GM23338 (cell line): Measurements from ENCODE around the gene COMMD4. TPM values are rescaled to one million over a fixed set of nuclear protein-coding genes. Genes with fewer than 3 reads are reported as not detected.

Source experiments
- ATAC-seq: fragments of 200-7000 bp; cut with Tn5 transposase; 3 replicates; pipeline ENCODE4 v1.9.1; 2020
- DNase-seq: peaks from one replicate; pipeline ENCODE4 v3.0.0-alpha.2; 2015; ENCODE audit warnings: low spot score
- H2AFZ ChIP-seq: fragments of 200-600 bp; sonication (generic); 2 replicates; pipeline ENCODE4 v1.8.0; 2016; ENCODE audit warnings: antibody characterized with exemption, mild to moderate bottlenecking, moderate library complexity
- H3F3A ChIP-seq: fragments of 200-600 bp; sonication (generic); replicated peaks from 2 replicates; pipeline ENCODE4 v1.8.0; 2017; ENCODE audit warnings: antibody characterized with exemption, mixed run types, low read depth
- H3K27ac ChIP-seq: fragments of 200-600 bp; sonication (generic); 2 replicates; pipeline ENCODE4 v1.6.1; 2016; ENCODE audit warnings: low read depth
- H3K27me3 ChIP-seq: fragments of 200-600 bp; sonication (generic); 2 replicates; pipeline ENCODE4 v1.8.0; 2016; ENCODE audit warnings: mild to moderate bottlenecking, mixed run types, moderate library complexity; ENCODE audit not compliant: insufficient read depth
- H3K36me3 ChIP-seq: fragments of 200-600 bp; sonication (generic); 2 replicates; pipeline ENCODE4 v1.8.0; 2016; ENCODE audit warnings: mild to moderate bottlenecking; ENCODE audit not compliant: insufficient read depth
- H3K4me1 ChIP-seq: fragments of 200-600 bp; sonication (generic); 2 replicates; pipeline ENCODE4 v1.8.0; 2016; ENCODE audit warnings: mild to moderate bottlenecking, moderate library complexity; ENCODE audit not compliant: insufficient read depth
- H3K4me2 ChIP-seq: fragments of 200-600 bp; sonication (generic); 2 replicates; pipeline ENCODE4 v1.7.1; 2017; ENCODE audit warnings: mixed run types
- H3K4me3 ChIP-seq: fragments of 200-600 bp; sonication (generic); 2 replicates; pipeline ENCODE4 v1.6.1; 2016; ENCODE audit warnings: mixed run types
- H3K79me2 ChIP-seq: fragments of 200-600 bp; sonication (generic); replicated peaks from 2 replicates; pipeline ENCODE4 v1.8.0; 2017; ENCODE audit warnings: mild to moderate bottlenecking; ENCODE audit not compliant: insufficient read depth
- H3K9me2 ChIP-seq: fragments of 200-600 bp; sonication (generic); 2 replicates; pipeline ENCODE4 v1.8.0; 2017; ENCODE audit not compliant: insufficient read depth
- H4K20me1 ChIP-seq: fragments of 200-600 bp; sonication (generic); replicated peaks from 2 replicates; pipeline ENCODE4 v1.8.0; 2017; ENCODE audit warnings: mild to moderate bottlenecking; ENCODE audit not compliant: insufficient read depth
- H3K27ac Mint-ChIP-seq: 2 replicates; pipeline ENCODE4 v1.8.0; 2020; ENCODE audit warnings: inconsistent platforms, mild to moderate bottlenecking, moderate library complexity, mixed read lengths
- H3K27me3 Mint-ChIP-seq: 3 replicates; pipeline ENCODE4 v1.8.0; 2022; ENCODE audit warnings: low read depth, mild to moderate bottlenecking, moderate library complexity, mixed read lengths, inconsistent platforms; ENCODE audit not compliant: insufficient read depth, poor library complexity
- H3K36me3 Mint-ChIP-seq: 3 replicates; pipeline ENCODE4 v1.8.0; 2021; ENCODE audit warnings: low read depth, mild to moderate bottlenecking, inconsistent platforms, moderate library complexity, mixed read lengths
- H3K4me1 Mint-ChIP-seq: 3 replicates; pipeline ENCODE4 v1.8.0; 2020; ENCODE audit warnings: mild to moderate bottlenecking, inconsistent platforms, mixed read lengths
- H3K4me3 Mint-ChIP-seq: 3 replicates; pipeline ENCODE4 v1.8.0; 2021; ENCODE audit warnings: moderate library complexity, mild to moderate bottlenecking, inconsistent platforms, mixed read lengths
- H3K9me3 Mint-ChIP-seq: 3 replicates; pipeline ENCODE4 v1.8.0; 2020; ENCODE audit warnings: moderate library complexity, mild to moderate bottlenecking, inconsistent platforms, mixed read lengths
- EZH2 ChIP-seq: fragments of 200-600 bp; sonication (generic); IDR thresholded peaks from one replicate; pipeline ENCODE4 v1.8.0; 2017; ENCODE audit warnings: antibody characterized with exemption, mild to moderate bottlenecking, low read depth; ENCODE audit not compliant: unreplicated experiment
- JUNB ChIP-seq: IDR thresholded peaks from one replicate; pipeline ENCODE4 v1.6.1; 2016; ENCODE audit warnings: antibody characterized with exemption; ENCODE audit not compliant: unreplicated experiment
- POLR2AphosphoS5 ChIP-seq: IDR thresholded peaks from 2 replicates; pipeline ENCODE4 v1.6.1; 2016; ENCODE audit warnings: antibody characterized with exemption, low read depth
- STAT1 ChIP-seq: IDR thresholded peaks from one replicate; pipeline ENCODE4 v1.6.1; 2016; ENCODE audit warnings: antibody characterized with exemption; ENCODE audit not compliant: unreplicated experiment
- ZNF114 ChIP-seq: fragments of 250-450 bp; sonication (Bioruptor Pico); IDR thresholded peaks from 2 replicates; pipeline ENCODE4 v1.5.0; 2020; ENCODE audit warnings: mild to moderate bottlenecking, moderate library complexity
- ZNF331 ChIP-seq: fragments of 250-450 bp; sonication (Bioruptor Pico); IDR thresholded peaks from 2 replicates; pipeline ENCODE4 v1.5.0; 2020; ENCODE audit warnings: low read depth, mild to moderate bottlenecking, moderate library complexity
- polyA plus RNA-seq: library from polyadenylated mRNA; unstranded; fragments of >200 nt; fragmentation: Nextera tagmentation; extraction: Ambion mirVana; gene quantifications from 2 replicates; pipeline ENCODE4 v1.2.1, GENCODE V29; 2016
- total RNA-seq: library from RNA; depleted of rRNA; stranded (reverse); fragments of >200 nt; shearing (Covaris generic); gene quantifications from 2 replicates; pipeline ENCODE4 v1.2.3, GENCODE V29; 2014
- TF ChIP-seq, protein P1 (sequence below): IDR thresholded peaks from one replicate; pipeline ENCODE4 v1.6.1; 2018; ENCODE audit warnings: antibody characterized with exemption; ENCODE audit not compliant: unreplicated experiment
- TF ChIP-seq, protein P2 (sequence below), 2 experiments: fragments of 200-600 bp in 1 of 2; sonication (generic) in 1 of 2; conservative IDR thresholded peaks; 2 replicates each; pipeline versions ENCODE4 v1.5.1 to v1.6.1; 2016 to 2017; ENCODE audit warnings: antibody characterized with exemption in 2 of 2, low read depth in 2 of 2, mild to moderate bottlenecking in 2 of 2, moderate library complexity in 1 of 2
- TF ChIP-seq, protein P3 (sequence below): IDR thresholded peaks from 2 replicates; pipeline ENCODE4 v1.6.1; 2016; ENCODE audit warnings: antibody characterized with exemption

COMMD4 gene
- total and polyA plus RNA-seq, 2 experiments from 2014 or later = 131 TPM

DNA sequence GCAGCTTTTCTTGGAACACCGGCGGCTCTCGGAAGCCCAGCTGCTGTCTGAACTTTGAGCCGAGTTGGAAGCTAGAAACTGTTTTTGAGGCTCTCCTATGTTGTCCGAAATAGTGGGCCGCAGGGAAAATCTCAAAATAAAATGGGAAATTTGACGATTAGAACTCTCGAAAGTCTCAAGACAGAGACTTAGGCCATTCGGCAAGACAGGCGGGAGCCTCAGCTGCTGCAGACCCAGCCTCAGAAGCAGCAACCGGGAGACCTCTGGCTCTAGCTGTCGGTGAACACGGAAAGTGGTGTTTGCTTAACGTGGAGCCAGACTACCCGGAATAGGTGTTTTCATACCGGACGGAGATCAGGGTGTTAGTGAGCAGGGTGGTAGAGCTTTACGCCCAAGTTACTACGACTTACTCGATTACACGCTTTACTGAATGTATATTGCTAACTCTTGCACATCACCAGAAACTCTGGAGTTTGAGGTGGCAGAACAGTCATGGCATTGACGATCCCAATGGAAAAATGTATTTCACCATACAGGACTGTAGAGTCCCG is 32.9 kb downstream of the COMMD4 start (continued):
- TF ChIP-seq STAT1 (no peak), JUNB (no peak), EZH2 (no peak), ZNF331 (no peak), POLR2AphosphoS5 (no peak)
- TF ChIP-seq, protein P1, sequence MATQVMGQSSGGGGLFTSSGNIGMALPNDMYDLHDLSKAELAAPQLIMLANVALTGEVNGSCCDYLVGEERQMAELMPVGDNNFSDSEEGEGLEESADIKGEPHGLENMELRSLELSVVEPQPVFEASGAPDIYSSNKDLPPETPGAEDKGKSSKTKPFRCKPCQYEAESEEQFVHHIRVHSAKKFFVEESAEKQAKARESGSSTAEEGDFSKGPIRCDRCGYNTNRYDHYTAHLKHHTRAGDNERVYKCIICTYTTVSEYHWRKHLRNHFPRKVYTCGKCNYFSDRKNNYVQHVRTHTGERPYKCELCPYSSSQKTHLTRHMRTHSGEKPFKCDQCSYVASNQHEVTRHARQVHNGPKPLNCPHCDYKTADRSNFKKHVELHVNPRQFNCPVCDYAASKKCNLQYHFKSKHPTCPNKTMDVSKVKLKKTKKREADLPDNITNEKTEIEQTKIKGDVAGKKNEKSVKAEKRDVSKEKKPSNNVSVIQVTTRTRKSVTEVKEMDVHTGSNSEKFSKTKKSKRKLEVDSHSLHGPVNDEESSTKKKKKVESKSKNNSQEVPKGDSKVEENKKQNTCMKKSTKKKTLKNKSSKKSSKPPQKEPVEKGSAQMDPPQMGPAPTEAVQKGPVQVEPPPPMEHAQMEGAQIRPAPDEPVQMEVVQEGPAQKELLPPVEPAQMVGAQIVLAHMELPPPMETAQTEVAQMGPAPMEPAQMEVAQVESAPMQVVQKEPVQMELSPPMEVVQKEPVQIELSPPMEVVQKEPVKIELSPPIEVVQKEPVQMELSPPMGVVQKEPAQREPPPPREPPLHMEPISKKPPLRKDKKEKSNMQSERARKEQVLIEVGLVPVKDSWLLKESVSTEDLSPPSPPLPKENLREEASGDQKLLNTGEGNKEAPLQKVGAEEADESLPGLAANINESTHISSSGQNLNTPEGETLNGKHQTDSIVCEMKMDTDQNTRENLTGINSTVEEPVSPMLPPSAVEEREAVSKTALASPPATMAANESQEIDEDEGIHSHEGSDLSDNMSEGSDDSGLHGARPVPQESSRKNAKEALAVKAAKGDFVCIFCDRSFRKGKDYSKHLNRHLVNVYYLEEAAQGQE = no peak
- TF ChIP-seq, protein P2, sequence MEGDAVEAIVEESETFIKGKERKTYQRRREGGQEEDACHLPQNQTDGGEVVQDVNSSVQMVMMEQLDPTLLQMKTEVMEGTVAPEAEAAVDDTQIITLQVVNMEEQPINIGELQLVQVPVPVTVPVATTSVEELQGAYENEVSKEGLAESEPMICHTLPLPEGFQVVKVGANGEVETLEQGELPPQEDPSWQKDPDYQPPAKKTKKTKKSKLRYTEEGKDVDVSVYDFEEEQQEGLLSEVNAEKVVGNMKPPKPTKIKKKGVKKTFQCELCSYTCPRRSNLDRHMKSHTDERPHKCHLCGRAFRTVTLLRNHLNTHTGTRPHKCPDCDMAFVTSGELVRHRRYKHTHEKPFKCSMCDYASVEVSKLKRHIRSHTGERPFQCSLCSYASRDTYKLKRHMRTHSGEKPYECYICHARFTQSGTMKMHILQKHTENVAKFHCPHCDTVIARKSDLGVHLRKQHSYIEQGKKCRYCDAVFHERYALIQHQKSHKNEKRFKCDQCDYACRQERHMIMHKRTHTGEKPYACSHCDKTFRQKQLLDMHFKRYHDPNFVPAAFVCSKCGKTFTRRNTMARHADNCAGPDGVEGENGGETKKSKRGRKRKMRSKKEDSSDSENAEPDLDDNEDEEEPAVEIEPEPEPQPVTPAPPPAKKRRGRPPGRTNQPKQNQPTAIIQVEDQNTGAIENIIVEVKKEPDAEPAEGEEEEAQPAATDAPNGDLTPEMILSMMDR (conservative IDR thresholded peaks at IDR 0.05; ENCODE audit: low read depth in 2 of 2) = no peak

DNA sequence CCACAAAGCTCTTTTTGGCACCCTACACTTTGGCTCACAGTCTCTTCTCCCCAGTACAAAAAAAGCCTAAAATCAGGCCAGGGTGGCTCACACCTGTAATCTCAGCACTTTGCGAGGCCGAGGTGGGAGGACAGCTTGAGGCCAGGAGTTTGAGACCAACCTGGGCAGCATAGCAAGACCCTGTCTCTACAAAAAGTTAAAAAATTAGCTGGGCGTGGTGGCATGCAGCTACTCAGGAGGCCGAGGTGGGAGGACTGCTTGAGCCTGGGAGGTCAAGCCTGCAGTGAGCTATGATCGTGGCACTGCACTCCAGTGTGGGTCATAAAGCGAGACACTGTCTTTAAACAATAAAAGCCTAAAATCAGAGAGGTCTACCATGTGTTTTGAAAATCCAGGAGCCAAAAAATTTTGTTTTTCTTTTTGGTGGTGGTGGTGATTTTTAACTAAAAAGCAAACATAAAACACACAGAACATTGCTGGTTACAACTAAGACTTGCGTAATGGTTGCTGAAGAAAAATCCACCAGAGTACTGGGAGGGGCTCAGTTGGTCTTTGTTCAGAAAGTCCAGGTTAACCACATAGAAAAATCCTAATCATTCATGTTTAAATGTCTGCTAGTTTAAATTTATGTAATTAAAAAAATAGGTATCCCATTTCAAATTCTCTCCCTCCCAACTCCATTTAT is 34.2 kb downstream of the COMMD4 start:
- peaks cover 16% of the 10 kb centered on the region for H4K20me1 ChIP-seq
- H3F3A ChIP-seq = peaks cover 33% of the 10 kb centered on the region; the same call in 1 of the 2 replicates
- ATAC-seq (no peak), DNase-seq (no peak)
- Mint-ChIP-seq H3K27me3 (peaks cover 11% of the 10 kb centered on the region), H3K4me3 (peak overlapping the region; percentile 89), H3K36me3 (peaks cover 65% of the 10 kb centered on the region), H3K4me1 (peaks cover 12% of the 10 kb centered on the region), H3K9me3 (no peaks in the 10 kb centered on the region; the same call in 2 of the 3 replicates), H3K27ac (peak overlapping the region; percentile 98; the same call in 1 of the 2 replicates)
- H3K9me2 ChIP-seq = no peaks in the 10 kb centered on the region
- no peak for TF ChIP-seq POLR2AphosphoS5
- TF ChIP-seq, protein P3, sequence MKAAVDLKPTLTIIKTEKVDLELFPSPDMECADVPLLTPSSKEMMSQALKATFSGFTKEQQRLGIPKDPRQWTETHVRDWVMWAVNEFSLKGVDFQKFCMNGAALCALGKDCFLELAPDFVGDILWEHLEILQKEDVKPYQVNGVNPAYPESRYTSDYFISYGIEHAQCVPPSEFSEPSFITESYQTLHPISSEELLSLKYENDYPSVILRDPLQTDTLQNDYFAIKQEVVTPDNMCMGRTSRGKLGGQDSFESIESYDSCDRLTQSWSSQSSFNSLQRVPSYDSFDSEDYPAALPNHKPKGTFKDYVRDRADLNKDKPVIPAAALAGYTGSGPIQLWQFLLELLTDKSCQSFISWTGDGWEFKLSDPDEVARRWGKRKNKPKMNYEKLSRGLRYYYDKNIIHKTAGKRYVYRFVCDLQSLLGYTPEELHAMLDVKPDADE = no peak
- TF ChIP-seq, protein P1 = no peak
- TF ChIP-seq ZNF114 (CRISPR knock-in tag) = no peak
- TF ChIP-seq STAT1 = no peak
- TF ChIP-seq, protein P2 (conservative IDR thresholded peaks at IDR 0.05; ENCODE audit: low read depth in 2 of 2) = no peak
- TF ChIP-seq ZNF331 = no peak
- H2AFZ ChIP-seq = no peak overlapping the region
- H3K27ac ChIP-seq = peak overlapping the region; percentile 98; the same call in 1 of the 2 replicates
- peaks cover 15% of the 10 kb centered on the region for H3K79me2 ChIP-seq
- H3K36me3 ChIP-seq = peaks cover 25% of the 10 kb centered on the region
- H3K27me3 ChIP-seq = no peaks in the 10 kb centered on the region
- H3K4me3 ChIP-seq = peak overlapping the region; percentile 87
- H3K4me1 ChIP-seq = peaks cover 13% of the 10 kb centered on the region; the same call in 1 of the 2 replicates
- H3K4me2 ChIP-seq = peak overlapping the region; percentile 85
